GM23338 (cell line): ENCODE measurements around the gene PISD. TPM values are rescaled to one million over a fixed set of nuclear protein-coding genes. Genes with fewer than 3 reads are reported as not detected.

Source experiments
- ATAC-seq: fragments of 200-7000 bp; cut with Tn5 transposase; 3 replicates; pipeline ENCODE4 v1.9.1; 2020
- DNase-seq: peaks from one replicate; pipeline ENCODE4 v3.0.0-alpha.2; 2015; ENCODE audit warnings: low spot score
- H2AFZ ChIP-seq: fragments of 200-600 bp; sonication (generic); 2 replicates; pipeline ENCODE4 v1.8.0; 2016; ENCODE audit warnings: antibody characterized with exemption, mild to moderate bottlenecking, moderate library complexity
- H3F3A ChIP-seq: fragments of 200-600 bp; sonication (generic); replicated peaks from 2 replicates; pipeline ENCODE4 v1.8.0; 2017; ENCODE audit warnings: antibody characterized with exemption, mixed run types, low read depth
- H3K27ac ChIP-seq: fragments of 200-600 bp; sonication (generic); 2 replicates; pipeline ENCODE4 v1.6.1; 2016; ENCODE audit warnings: low read depth
- H3K27me3 ChIP-seq: fragments of 200-600 bp; sonication (generic); 2 replicates; pipeline ENCODE4 v1.8.0; 2016; ENCODE audit warnings: mild to moderate bottlenecking, mixed run types, moderate library complexity; ENCODE audit not compliant: insufficient read depth
- H3K36me3 ChIP-seq: fragments of 200-600 bp; sonication (generic); 2 replicates; pipeline ENCODE4 v1.8.0; 2016; ENCODE audit warnings: mild to moderate bottlenecking; ENCODE audit not compliant: insufficient read depth
- H3K4me1 ChIP-seq: fragments of 200-600 bp; sonication (generic); 2 replicates; pipeline ENCODE4 v1.8.0; 2016; ENCODE audit warnings: mild to moderate bottlenecking, moderate library complexity; ENCODE audit not compliant: insufficient read depth
- H3K4me2 ChIP-seq: fragments of 200-600 bp; sonication (generic); 2 replicates; pipeline ENCODE4 v1.7.1; 2017; ENCODE audit warnings: mixed run types
- H3K4me3 ChIP-seq: fragments of 200-600 bp; sonication (generic); 2 replicates; pipeline ENCODE4 v1.6.1; 2016; ENCODE audit warnings: mixed run types
- H3K79me2 ChIP-seq: fragments of 200-600 bp; sonication (generic); replicated peaks from 2 replicates; pipeline ENCODE4 v1.8.0; 2017; ENCODE audit warnings: mild to moderate bottlenecking; ENCODE audit not compliant: insufficient read depth
- H3K9me2 ChIP-seq: fragments of 200-600 bp; sonication (generic); 2 replicates; pipeline ENCODE4 v1.8.0; 2017; ENCODE audit not compliant: insufficient read depth
- H4K20me1 ChIP-seq: fragments of 200-600 bp; sonication (generic); replicated peaks from 2 replicates; pipeline ENCODE4 v1.8.0; 2017; ENCODE audit warnings: mild to moderate bottlenecking; ENCODE audit not compliant: insufficient read depth
- H3K27ac Mint-ChIP-seq: 2 replicates; pipeline ENCODE4 v1.8.0; 2020; ENCODE audit warnings: inconsistent platforms, mild to moderate bottlenecking, moderate library complexity, mixed read lengths
- H3K27me3 Mint-ChIP-seq: 3 replicates; pipeline ENCODE4 v1.8.0; 2022; ENCODE audit warnings: low read depth, mild to moderate bottlenecking, moderate library complexity, mixed read lengths, inconsistent platforms; ENCODE audit not compliant: insufficient read depth, poor library complexity
- H3K36me3 Mint-ChIP-seq: 3 replicates; pipeline ENCODE4 v1.8.0; 2021; ENCODE audit warnings: low read depth, mild to moderate bottlenecking, inconsistent platforms, moderate library complexity, mixed read lengths
- H3K4me1 Mint-ChIP-seq: 3 replicates; pipeline ENCODE4 v1.8.0; 2020; ENCODE audit warnings: mild to moderate bottlenecking, inconsistent platforms, mixed read lengths
- H3K4me3 Mint-ChIP-seq: 3 replicates; pipeline ENCODE4 v1.8.0; 2021; ENCODE audit warnings: moderate library complexity, mild to moderate bottlenecking, inconsistent platforms, mixed read lengths
- H3K9me3 Mint-ChIP-seq: 3 replicates; pipeline ENCODE4 v1.8.0; 2020; ENCODE audit warnings: moderate library complexity, mild to moderate bottlenecking, inconsistent platforms, mixed read lengths
- CTCF ChIP-seq, 2 experiments: fragments of 200-600 bp in 1 of 2; sonication (generic) in 1 of 2; conservative IDR thresholded peaks; 2 replicates each; pipeline versions ENCODE4 v1.5.1 to v1.6.1; 2016 to 2017; ENCODE audit warnings: antibody characterized with exemption in 2 of 2, low read depth in 2 of 2, mild to moderate bottlenecking in 2 of 2, moderate library complexity in 1 of 2
- EZH2 ChIP-seq: fragments of 200-600 bp; sonication (generic); IDR thresholded peaks from one replicate; pipeline ENCODE4 v1.8.0; 2017; ENCODE audit warnings: antibody characterized with exemption, mild to moderate bottlenecking, low read depth; ENCODE audit not compliant: unreplicated experiment
- EZH2phosphoT487 ChIP-seq: fragments of 200-600 bp; sonication (generic); IDR thresholded peaks from one replicate; pipeline ENCODE4 v1.8.1; 2018; ENCODE audit warnings: antibody characterized with exemption; ENCODE audit not compliant: unreplicated experiment
- JUNB ChIP-seq: IDR thresholded peaks from one replicate; pipeline ENCODE4 v1.6.1; 2016; ENCODE audit warnings: antibody characterized with exemption; ENCODE audit not compliant: unreplicated experiment
- NANOG ChIP-seq: IDR thresholded peaks from 2 replicates; pipeline ENCODE4 v1.6.1; 2016; ENCODE audit warnings: antibody characterized with exemption, borderline replicate concordance
- POLR2AphosphoS5 ChIP-seq: IDR thresholded peaks from 2 replicates; pipeline ENCODE4 v1.6.1; 2016; ENCODE audit warnings: antibody characterized with exemption, low read depth
- REST ChIP-seq: IDR thresholded peaks from one replicate; pipeline ENCODE4 v1.6.1; 2018; ENCODE audit warnings: antibody characterized with exemption; ENCODE audit not compliant: unreplicated experiment
- STAT1 ChIP-seq: IDR thresholded peaks from one replicate; pipeline ENCODE4 v1.6.1; 2016; ENCODE audit warnings: antibody characterized with exemption; ENCODE audit not compliant: unreplicated experiment
- ZNF114 ChIP-seq: fragments of 250-450 bp; sonication (Bioruptor Pico); IDR thresholded peaks from 2 replicates; pipeline ENCODE4 v1.5.0; 2020; ENCODE audit warnings: mild to moderate bottlenecking, moderate library complexity
- ZNF331 ChIP-seq: fragments of 250-450 bp; sonication (Bioruptor Pico); IDR thresholded peaks from 2 replicates; pipeline ENCODE4 v1.5.0; 2020; ENCODE audit warnings: low read depth, mild to moderate bottlenecking, moderate library complexity
- polyA plus RNA-seq: library from polyadenylated mRNA; unstranded; fragments of >200 nt; fragmentation: Nextera tagmentation; extraction: Ambion mirVana; gene quantifications from 2 replicates; pipeline ENCODE4 v1.2.1, GENCODE V29; 2016
- total RNA-seq: library from RNA; depleted of rRNA; stranded (reverse); fragments of >200 nt; shearing (Covaris generic); gene quantifications from 2 replicates; pipeline ENCODE4 v1.2.3, GENCODE V29; 2014
- TF ChIP-seq, protein P1 (sequence below): IDR thresholded peaks from 2 replicates; pipeline ENCODE4 v1.6.1; 2016; ENCODE audit warnings: antibody characterized with exemption

PISD gene
- total and polyA plus RNA-seq, 2 experiments from 2014 or later, result 43.1 to 54.5 TPM

GRCh38 chr22:31611061-31611760 lies 50.8 kb downstream of the PISD start:
- H3K27ac ChIP-seq, result no peak overlapping the region
- Mint-ChIP-seq H3K4me3 (no peak overlapping the region), H3K4me1 (no peaks in the 10 kb centered on the region; the same call in 2 of the 3 replicates), H3K36me3 (peaks cover 4% of the 10 kb centered on the region; the same call in 1 of the 3 replicates), H3K27me3 (peaks cover 19% of the 10 kb centered on the region), H3K27ac (no peak overlapping the region), H3K9me3 (no peaks in the 10 kb centered on the region)
- no peaks in the 10 kb centered on the region for H3K9me2 ChIP-seq
- no peak overlapping the region for H2AFZ ChIP-seq
- DNase-seq (no peak), ATAC-seq (peak; percentile 25)
- no peak overlapping the region for H3K4me3 ChIP-seq
- H3K27me3 ChIP-seq, result no peaks in the 10 kb centered on the region
- TF ChIP-seq CTCF (conservative IDR thresholded peaks at IDR 0.05; ENCODE audit: low read depth in 2 of 2), result peak in 1 of 2 experiments; percentile 49; a peak in 2 of 4 replicates
- TF ChIP-seq EZH2phosphoT487, result no peak
- TF ChIP-seq ZNF331, result no peak
- TF ChIP-seq POLR2AphosphoS5, result no peak
- no peaks in the 10 kb centered on the region for H3K79me2 ChIP-seq
- no peaks in the 10 kb centered on the region for H3K36me3 ChIP-seq
- H4K20me1 ChIP-seq, result no peaks in the 10 kb centered on the region; the same call in 1 of the 2 replicates
- 0 out of 2 replicates have a peak, but pooled peaks cover 3% of the 10 kb centered on the region for H3F3A ChIP-seq
- no peak overlapping the region for H3K4me2 ChIP-seq
- no peaks in the 10 kb centered on the region for H3K4me1 ChIP-seq

DNA sequence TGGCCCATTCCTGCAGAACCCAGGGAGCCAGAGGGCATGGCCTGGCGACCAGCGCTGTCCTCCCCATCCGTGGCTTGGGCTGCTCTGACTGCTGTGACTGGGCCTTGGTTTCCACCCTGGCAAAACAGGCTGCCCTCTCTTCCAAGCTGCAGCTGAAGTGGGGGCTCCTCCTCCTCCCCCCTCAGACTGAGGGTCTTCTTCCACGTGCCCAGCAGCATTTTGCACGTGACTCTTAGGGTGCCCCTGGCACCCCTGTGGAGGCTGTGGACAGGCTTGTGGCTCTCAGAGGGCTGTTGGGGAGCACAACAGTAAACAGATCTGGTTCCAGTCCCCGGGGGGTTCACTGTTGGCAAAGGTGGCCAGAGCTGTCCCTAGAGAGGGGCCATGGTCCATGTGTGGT lies 51.4 kb downstream of the PISD start:
- Histone ChIP-seq H3K27ac (no peak overlapping the region), H3K4me3 (no peak overlapping the region), H3F3A (0 out of 2 replicates have a peak, but pooled peaks cover 3% of the 10 kb centered on the region), H3K9me2 (no peaks in the 10 kb centered on the region), H3K36me3 (no peaks in the 10 kb centered on the region), H2AFZ (no peak overlapping the region), H3K27me3 (no peaks in the 10 kb centered on the region), H3K4me1 (no peaks in the 10 kb centered on the region), H4K20me1 (no peaks in the 10 kb centered on the region; the same call in 1 of the 2 replicates), H3K4me2 (no peak overlapping the region), H3K79me2 (no peaks in the 10 kb centered on the region)
- Mint-ChIP-seq H3K4me1 (no peaks in the 10 kb centered on the region; the same call in 2 of the 3 replicates), H3K27me3 (peaks cover 17% of the 10 kb centered on the region), H3K4me3 (no peak overlapping the region), H3K9me3 (no peaks in the 10 kb centered on the region), H3K27ac (no peak overlapping the region), H3K36me3 (peaks cover 4% of the 10 kb centered on the region; the same call in 1 of the 3 replicates)
- no peak for DNase-seq
- no peak for ATAC-seq
- no peak for TF ChIP-seq JUNB
- no peak for TF ChIP-seq EZH2phosphoT487
- no peak for TF ChIP-seq REST
- TF ChIP-seq, protein P1, sequence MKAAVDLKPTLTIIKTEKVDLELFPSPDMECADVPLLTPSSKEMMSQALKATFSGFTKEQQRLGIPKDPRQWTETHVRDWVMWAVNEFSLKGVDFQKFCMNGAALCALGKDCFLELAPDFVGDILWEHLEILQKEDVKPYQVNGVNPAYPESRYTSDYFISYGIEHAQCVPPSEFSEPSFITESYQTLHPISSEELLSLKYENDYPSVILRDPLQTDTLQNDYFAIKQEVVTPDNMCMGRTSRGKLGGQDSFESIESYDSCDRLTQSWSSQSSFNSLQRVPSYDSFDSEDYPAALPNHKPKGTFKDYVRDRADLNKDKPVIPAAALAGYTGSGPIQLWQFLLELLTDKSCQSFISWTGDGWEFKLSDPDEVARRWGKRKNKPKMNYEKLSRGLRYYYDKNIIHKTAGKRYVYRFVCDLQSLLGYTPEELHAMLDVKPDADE, result no peak
- no peak for TF ChIP-seq STAT1
- TF ChIP-seq NANOG, result no peak
- TF ChIP-seq ZNF331, result no peak
- no peak for TF ChIP-seq POLR2AphosphoS5
- TF ChIP-seq ZNF114 (CRISPR knock-in tag), result no peak
- no peak for TF ChIP-seq EZH2
- TF ChIP-seq CTCF (conservative IDR thresholded peaks at IDR 0.05; ENCODE audit: low read depth in 2 of 2), result no peak
